Neutrophil (primary cell): ENCODE measurements around the gene PRAMEF9.
"Not testable (repeated sequence)": the region's sequence is repeated elsewhere in the genome, so short reads cannot be mapped to it uniquely, and the experiment has no call there.

Experiments
- H3K27ac ChIP-seq: fragments of 200-600 bp; sonication (generic); 2 replicates; pipeline ENCODE4 v1.5.1; 2016; ENCODE audit warnings: mild to moderate bottlenecking, moderate library complexity
- H3K27me3 ChIP-seq: fragments of 200-600 bp; sonication (generic); 2 replicates; pipeline ENCODE4 v1.6.0; 2016; ENCODE audit warnings: mild to moderate bottlenecking
- H3K36me3 ChIP-seq: fragments of 200-600 bp; sonication (generic); 2 replicates; pipeline ENCODE4 v1.5.1; 2017
- H3K4me1 ChIP-seq, 2 experiments: fragments of 200-600 bp in 1 of 2; sonication (generic) in 1 of 2; 1 replicate in 1 of 2; 2 replicates in 1 of 2; pipeline versions ENCODE4 v1.5.1 to v1.6.1; 2013 to 2016; ENCODE audit warnings: low read depth in 1 of 2, low read length in 1 of 2, mild to moderate bottlenecking in 1 of 2, moderate library complexity in 1 of 2; ENCODE audit not compliant: control insufficient read depth in 1 of 2, insufficient read depth in 1 of 2
- H3K4me3 ChIP-seq, 2 experiments: fragments of 200-600 bp in 1 of 2; sonication (generic) in 1 of 2; 1 replicate in 1 of 2; 2 replicates in 1 of 2; pipeline ENCODE4 v1.5.1; 2013 to 2016; ENCODE audit warnings: low read depth in 1 of 2, low read length in 1 of 2, mild to moderate bottlenecking in 1 of 2, moderate library complexity in 1 of 2
- H3K9me3 ChIP-seq: fragments of 200-600 bp; sonication (generic); 2 replicates; pipeline ENCODE4 v1.5.1; 2016
- TF ChIP-seq, protein P1 (sequence below): fragments of 200-600 bp; sonication (generic); IDR thresholded peaks from 2 replicates; pipeline ENCODE4 v1.5.1; 2016; ENCODE audit warnings: antibody characterized with exemption

The PRAMEF9 gene

DNA sequence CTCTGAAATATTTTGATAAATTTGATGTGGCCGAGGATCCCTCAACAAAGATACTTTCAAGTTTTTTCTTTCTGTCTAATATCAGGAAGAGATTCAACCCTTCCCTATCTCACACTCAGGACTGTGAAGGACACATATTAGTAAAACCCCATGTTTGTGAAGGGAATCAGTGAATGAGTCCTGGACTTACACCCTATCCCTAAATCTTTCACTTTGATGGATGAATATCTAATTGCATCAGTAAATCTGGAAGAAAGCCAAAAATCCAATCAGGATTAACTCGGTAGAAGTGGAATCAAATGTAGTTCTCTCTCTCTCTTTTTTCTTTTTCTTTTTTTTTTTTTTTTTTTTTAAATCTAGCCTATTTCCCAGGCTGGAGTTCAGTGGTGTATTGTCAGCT is at the start of gene PRAMEF9:
Gene PRAMEF9, plus strand, starts transcription at position 301 of the 400 bp plus-strand sequence. CDS start 3,433 bp downstream, outside the sequence.
- H3K4me3 ChIP-seq, H3K9me3 ChIP-seq, H3K4me1 ChIP-seq, H3K36me3 ChIP-seq, H3K27me3 ChIP-seq, H3K27ac ChIP-seq: not testable (repeated sequence)

DNA sequence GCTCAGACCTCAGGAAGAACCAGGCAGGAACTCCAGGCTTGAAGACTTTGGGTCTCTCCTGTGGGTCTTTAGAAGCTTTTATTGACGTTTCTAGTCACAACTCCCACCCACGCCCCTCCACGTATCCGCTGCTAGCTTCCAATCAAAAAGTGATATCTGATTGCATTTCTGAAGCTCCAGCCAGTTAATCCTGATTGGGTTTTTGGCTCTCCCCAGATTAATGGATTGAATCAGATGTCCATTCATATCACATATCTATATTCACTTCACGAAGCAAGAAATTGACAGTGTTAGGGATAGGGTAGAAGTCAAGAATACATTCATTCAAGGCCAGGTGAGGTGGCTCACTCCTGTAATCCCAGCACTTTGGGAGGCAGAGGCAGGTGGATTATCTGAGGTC is 15.7 kb upstream of the PRAMEF9 start, which contains the start of gene PRAMEF26:
Gene PRAMEF26, minus strand, starts transcription at position 101 of the 400 bp plus-strand sequence. CDS start 2,914 bp downstream, outside the sequence.
- not testable (repeated sequence) for H3K9me3 ChIP-seq, H3K36me3 ChIP-seq, H3K4me3 ChIP-seq, H3K27me3 ChIP-seq, H3K27ac ChIP-seq, H3K4me1 ChIP-seq

DNA sequence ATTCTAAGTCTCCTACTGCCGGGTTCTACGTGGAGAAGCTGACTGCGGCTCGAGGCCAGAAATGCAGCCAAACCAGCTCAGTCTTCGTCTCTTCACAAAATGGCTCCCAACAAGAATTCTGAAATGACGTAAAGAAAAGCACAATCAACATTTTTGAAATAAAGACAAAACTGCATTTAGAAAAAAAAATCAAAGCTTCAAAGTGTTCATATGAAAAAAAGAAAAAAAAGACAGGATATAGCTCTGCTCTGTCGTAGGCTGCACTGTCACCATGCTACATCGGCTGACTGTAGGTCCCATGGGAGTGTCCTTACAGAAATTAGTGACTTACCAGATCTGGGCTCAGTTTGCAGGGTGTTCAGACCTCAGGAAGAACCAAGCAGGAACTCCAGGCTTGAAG is 6.1 kb upstream of the PRAMEF9 start, which contains the start of gene HNRNPCL4:
Gene HNRNPCL4, minus strand, starts transcription at position 101 of the 400 bp plus-strand sequence. CDS start 164 bp downstream, outside the sequence.
- not testable (repeated sequence) for H3K36me3 ChIP-seq, H3K4me3 ChIP-seq, H3K4me1 ChIP-seq, H3K9me3 ChIP-seq, H3K27ac ChIP-seq, H3K27me3 ChIP-seq

- H3K4me1 ChIP-seq, H3K36me3 ChIP-seq, H3K27me3 ChIP-seq, H3K27ac ChIP-seq, H3K4me3 ChIP-seq, H3K9me3 ChIP-seq: not testable (repeated sequence)
These were observed 29.7 kb downstream of the PRAMEF9 start, which contains the start of gene PRAMEF13 for GRCh38 chr1:13201309-13201708. Gene PRAMEF13 (minus strand): TSS chr1:13201409. CDS start chr1:13199589, 1,820 bp downstream.

DNA sequence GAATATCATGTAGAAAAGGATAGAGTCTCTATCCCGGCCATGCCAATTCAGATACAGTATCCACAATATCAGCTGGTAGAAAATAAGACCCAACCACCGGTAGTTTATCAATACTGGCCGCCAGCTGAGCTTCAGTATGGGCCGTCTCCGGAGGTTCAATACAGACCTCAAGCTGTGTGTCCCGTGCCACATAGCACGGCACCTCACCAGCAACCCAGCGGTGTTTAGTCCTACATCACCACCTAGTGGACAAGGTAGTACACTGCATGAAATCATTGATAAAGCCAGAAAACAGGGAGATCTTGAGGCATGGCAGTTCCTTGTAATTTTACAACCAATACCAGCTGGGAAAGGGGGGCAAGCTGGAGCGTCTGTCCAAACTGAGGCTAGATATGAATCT is 37.1 kb downstream of the PRAMEF9 start:
- not testable (repeated sequence) for H3K27me3 ChIP-seq, H3K4me3 ChIP-seq

GRCh38 chr1:13216619-13217018 is 45.0 kb downstream of the PRAMEF9 start:
- H3K9me3 ChIP-seq, H3K27ac ChIP-seq, H3K27me3 ChIP-seq, H3K36me3 ChIP-seq, H3K4me1 ChIP-seq, H3K4me3 ChIP-seq: not testable (repeated sequence)

More for the DNA sequence above, 37.1 kb downstream of the PRAMEF9 start:
- H3K4me1 ChIP-seq, H3K27ac ChIP-seq, H3K9me3 ChIP-seq, H3K36me3 ChIP-seq: not testable (repeated sequence)

DNA sequence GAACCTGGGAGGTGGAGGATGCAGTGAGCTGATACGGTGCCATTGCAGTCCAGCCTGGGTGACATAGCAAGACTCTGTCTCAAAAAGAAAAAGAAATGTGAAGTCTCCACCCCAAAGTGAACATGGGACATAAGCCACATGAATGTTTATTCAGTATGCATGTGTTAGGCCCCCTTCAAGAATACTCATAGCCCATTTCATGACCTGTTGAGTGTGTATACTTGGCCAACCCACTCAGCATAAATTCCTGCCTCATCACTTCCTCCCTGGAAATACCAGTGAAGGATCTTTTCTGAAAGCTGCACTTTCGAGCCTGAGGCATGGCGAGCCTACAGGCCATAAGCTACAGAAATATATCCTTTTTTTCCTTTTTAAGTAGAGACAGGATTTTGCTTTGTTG is 47.6 kb downstream of the PRAMEF9 start:
- not testable (repeated sequence) for H3K27me3 ChIP-seq, H3K36me3 ChIP-seq, H3K9me3 ChIP-seq, H3K4me3 ChIP-seq, H3K27ac ChIP-seq, H3K4me1 ChIP-seq

DNA sequence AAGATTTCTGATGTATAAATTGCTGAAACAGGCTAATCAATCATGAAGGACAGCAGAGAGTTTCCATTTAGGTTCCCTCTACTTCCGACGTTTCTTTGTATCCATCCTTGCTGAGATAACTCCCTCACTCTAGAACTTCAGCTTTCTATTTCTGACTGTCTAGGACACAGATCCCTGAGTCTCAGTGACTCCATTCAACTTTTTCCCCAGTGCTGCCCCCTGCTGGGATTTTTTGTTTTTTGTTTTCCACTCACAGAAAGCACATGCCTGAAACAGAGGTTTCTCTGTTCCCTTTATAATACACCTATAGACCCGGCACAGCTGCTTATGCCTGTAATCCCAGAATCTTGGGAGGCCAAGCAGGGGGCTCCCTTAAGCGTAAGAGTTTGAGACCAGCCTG is 51.1 kb downstream of the PRAMEF9 start:
- H3K9me3 ChIP-seq, H3K4me1 ChIP-seq, H3K27ac ChIP-seq, H3K36me3 ChIP-seq, H3K4me3 ChIP-seq, H3K27me3 ChIP-seq: not testable (repeated sequence)

DNA sequence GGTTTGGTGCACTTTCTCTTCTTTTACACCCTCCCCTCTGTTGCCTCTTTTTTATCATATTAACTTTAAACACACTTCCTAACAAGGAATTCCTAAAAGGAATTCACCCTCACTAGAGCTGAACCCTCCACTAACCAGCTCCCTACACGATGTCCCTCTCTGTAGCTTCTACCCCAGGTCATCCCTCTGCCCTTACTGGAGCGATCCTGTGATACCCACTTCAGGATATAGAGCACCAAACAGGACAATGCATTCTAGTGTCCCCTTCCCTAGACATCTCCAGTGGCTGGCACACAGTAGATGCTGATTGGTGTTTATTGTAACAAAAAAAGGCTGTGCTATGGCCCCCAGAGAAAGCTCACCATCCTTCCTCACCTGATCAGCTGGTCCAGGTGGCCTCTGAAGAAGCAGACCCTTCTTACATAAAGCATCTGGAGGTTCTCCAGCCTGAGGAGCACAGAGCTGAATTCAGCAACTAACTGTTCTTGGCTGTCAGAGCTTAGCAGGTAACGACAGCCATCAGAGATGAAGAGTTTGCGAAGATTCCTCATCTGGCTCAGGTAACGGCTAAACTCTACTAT is 52.9 kb downstream of the PRAMEF9 start:
- Histone ChIP-seq H3K27me3 (no peaks in the 10 kb centered on the region), H3K36me3 (no peaks in the 10 kb centered on the region), H3K9me3 (no peaks in the 10 kb centered on the region), H3K4me1 (no peaks in the 10 kb centered on the region), H3K4me3 (no peak overlapping the region), H3K27ac (no peak overlapping the region)
- TF ChIP-seq, protein P1, sequence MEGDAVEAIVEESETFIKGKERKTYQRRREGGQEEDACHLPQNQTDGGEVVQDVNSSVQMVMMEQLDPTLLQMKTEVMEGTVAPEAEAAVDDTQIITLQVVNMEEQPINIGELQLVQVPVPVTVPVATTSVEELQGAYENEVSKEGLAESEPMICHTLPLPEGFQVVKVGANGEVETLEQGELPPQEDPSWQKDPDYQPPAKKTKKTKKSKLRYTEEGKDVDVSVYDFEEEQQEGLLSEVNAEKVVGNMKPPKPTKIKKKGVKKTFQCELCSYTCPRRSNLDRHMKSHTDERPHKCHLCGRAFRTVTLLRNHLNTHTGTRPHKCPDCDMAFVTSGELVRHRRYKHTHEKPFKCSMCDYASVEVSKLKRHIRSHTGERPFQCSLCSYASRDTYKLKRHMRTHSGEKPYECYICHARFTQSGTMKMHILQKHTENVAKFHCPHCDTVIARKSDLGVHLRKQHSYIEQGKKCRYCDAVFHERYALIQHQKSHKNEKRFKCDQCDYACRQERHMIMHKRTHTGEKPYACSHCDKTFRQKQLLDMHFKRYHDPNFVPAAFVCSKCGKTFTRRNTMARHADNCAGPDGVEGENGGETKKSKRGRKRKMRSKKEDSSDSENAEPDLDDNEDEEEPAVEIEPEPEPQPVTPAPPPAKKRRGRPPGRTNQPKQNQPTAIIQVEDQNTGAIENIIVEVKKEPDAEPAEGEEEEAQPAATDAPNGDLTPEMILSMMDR: no peak

DNA sequence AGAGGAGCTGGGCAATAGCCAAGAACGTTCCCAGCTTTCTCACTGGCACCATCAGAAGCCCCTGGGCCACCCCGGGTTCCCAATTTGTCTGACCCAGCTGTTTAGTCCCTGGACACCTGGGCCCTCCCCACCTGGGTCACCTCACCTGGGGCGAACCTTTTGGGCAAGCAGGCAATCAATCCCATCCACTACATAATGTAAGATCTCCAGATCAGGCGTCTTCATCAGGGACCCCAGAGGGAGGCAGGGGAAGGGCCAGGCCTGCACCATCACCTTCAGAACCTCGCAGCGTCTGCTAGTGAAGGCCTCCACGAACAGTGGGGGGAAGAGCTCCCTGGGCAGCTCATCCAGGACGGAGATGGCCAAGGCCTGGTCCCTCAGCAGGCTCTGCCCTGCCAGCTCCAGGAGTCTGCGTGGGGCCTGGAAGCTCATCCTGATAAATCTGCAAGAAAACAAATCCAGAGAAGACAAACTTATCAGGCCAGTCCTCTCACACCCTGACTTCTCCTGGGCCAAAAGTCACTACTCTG is 54.1 kb downstream of the PRAMEF9 start, which contains the start of gene PRAMEF18:
Gene PRAMEF18, minus strand, starts transcription at position 480 of the 530 bp plus-strand sequence. Its CDS starts 48 bp downstream, at position 432.
- H3K4me1 ChIP-seq, H3K27me3 ChIP-seq, H3K4me3 ChIP-seq, H3K9me3 ChIP-seq, H3K27ac ChIP-seq, H3K36me3 ChIP-seq: not testable (repeated sequence)

DNA sequence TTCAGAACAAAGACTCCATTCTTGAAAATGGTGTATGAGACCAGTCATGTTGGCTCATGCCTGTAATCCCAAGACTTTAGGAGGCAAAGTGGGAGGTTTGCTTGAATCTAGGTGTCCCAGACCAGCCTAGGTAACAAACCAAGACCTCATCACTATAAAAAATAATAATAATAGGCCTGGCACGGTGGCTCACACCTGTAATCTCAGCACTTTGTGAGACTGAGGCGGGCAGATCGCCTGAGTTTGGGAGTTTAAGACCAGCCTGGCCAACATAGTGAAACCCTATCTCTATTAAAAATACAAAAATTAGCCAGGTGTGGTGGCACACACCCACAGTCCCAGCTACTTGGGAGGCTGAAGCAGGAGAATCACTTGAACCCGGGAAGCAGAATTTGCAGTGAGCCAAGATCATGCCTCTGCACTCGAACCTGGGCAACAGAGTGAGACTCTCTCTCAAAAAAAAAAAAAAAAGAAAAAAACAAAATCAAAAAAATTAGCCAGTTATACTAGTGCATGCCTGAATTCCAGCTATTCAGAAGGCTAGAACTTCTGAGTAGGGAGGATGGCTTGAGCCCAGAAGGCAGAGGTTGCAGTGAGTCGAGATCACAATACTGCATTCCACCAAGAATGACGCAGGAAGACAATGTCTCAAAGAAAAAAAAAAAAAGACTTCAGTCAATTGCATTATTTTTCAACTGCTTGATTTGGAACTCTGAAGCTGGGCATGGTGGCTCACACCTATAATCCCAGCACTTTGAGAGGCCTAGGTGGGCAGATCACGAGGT is 55.8 kb downstream of the PRAMEF9 start:
- H3K36me3 ChIP-seq, H3K4me1 ChIP-seq, H3K9me3 ChIP-seq, H3K27ac ChIP-seq, H3K4me3 ChIP-seq, H3K27me3 ChIP-seq: not testable (repeated sequence)
